Measurements from ENCODE around the gene TNFSF10. TPM values are rescaled to one million over a fixed set of nuclear protein-coding genes. Genes with fewer than 3 reads are reported as not detected.

The TNFSF10 gene
- total RNA-seq, 1 experiment from 2014 or later, result 0.22 TPM

DNA sequence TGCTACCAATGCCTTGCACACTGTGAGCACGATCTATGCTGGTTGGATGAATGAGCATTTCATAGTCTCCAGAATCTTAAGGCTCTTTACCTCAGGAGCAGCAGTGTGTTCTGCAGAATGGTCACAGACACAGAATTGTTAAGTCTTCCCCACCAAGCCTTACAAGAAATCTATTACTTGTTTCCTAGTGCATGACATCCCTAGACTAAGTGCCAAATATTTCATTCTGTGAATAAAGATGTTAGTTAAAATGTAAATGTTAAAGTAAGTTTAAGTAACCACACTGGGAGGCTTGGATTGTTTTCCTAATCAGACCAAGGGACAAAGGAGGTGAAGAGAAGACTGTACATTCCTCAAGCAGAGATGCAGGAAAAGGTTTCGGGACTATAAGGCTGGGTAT lies 4.1 kb upstream of the TNFSF10 start:
- ChIA-PET POLR2A (no interaction called here), CTCF (interaction anchor here (0.9 kb wide), 1 partner anchor 186 kb away, joined by 3 read pairs; no protein-coding TSS in a partner anchor)
- Mint-ChIP-seq H3K27me3 (ENCODE audit: low read depth) (peaks cover 3% of the 10 kb centered on the region; the same call in 1 of the 2 replicates), H3K36me3 (no peaks in the 10 kb centered on the region), H3K4me3 (no peak overlapping the region), H3K9me3 (no peaks in the 10 kb centered on the region), H3K27ac (no peak overlapping the region), H3K4me1 (peaks cover 13% of the 10 kb centered on the region)
- DNase-seq (ENCODE audit: low spot score) (no peak), ATAC-seq (no peak)
- TF ChIP-seq CBFB (CRISPR knock-in tag; IDR thresholded peaks at IDR 0.05; ENCODE audit: low read depth) (no peak), NFYB (CRISPR knock-in tag; conservative IDR thresholded peaks at IDR 0.05; ENCODE audit: low read depth) (no peak), JUN (CRISPR knock-in tag; IDR thresholded peaks at IDR 0.05) (no peak), HMGA2 (CRISPR knock-in tag; IDR thresholded peaks at IDR 0.05) (no peak), E2F5 (CRISPR knock-in tag; IDR thresholded peaks at IDR 0.05) (no peak), GTF2I (CRISPR knock-in tag; conservative IDR thresholded peaks at IDR 0.05) (no peak), GABPB1 (CRISPR knock-in tag; IDR thresholded peaks at IDR 0.05) (no peak), ZNF671 (CRISPR knock-in tag; IDR thresholded peaks at IDR 0.05) (no peak), ETV6 (CRISPR knock-in tag; IDR thresholded peaks at IDR 0.05) (no peak), ZNF232 (CRISPR knock-in tag; IDR thresholded peaks at IDR 0.05) (no peak), FOXP4 (CRISPR knock-in tag; IDR thresholded peaks at IDR 0.05) (no peak), JAZF1 (CRISPR knock-in tag; IDR thresholded peaks at IDR 0.05) (no peak), SMAD3 (CRISPR knock-in tag; IDR thresholded peaks at IDR 0.05; ENCODE audit: borderline replicate concordance) (no peak), ZNF219 (CRISPR knock-in tag; IDR thresholded peaks at IDR 0.05; ENCODE audit: borderline replicate concordance) (no peak), ZNF416 (CRISPR knock-in tag; IDR thresholded peaks at IDR 0.05) (no peak), ERG (CRISPR knock-in tag; IDR thresholded peaks at IDR 0.05) (no peak), ELF4 (CRISPR knock-in tag; IDR thresholded peaks at IDR 0.05; ENCODE audit: low read depth) (no peak)
- TF ChIP-seq, protein P1, sequence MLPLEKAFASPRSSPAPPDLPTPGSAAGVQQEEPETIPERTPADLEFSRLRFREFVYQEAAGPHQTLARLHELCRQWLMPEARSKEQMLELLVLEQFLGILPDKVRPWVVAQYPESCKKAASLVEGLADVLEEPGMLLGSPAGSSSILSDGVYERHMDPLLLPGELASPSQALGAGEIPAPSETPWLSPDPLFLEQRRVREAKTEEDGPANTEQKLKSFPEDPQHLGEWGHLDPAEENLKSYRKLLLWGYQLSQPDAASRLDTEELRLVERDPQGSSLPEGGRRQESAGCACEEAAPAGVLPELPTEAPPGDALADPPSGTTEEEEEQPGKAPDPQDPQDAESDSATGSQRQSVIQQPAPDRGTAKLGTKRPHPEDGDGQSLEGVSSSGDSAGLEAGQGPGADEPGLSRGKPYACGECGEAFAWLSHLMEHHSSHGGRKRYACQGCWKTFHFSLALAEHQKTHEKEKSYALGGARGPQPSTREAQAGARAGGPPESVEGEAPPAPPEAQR (CRISPR knock-in tag; IDR thresholded peaks at IDR 0.05), result no peak

DNA sequence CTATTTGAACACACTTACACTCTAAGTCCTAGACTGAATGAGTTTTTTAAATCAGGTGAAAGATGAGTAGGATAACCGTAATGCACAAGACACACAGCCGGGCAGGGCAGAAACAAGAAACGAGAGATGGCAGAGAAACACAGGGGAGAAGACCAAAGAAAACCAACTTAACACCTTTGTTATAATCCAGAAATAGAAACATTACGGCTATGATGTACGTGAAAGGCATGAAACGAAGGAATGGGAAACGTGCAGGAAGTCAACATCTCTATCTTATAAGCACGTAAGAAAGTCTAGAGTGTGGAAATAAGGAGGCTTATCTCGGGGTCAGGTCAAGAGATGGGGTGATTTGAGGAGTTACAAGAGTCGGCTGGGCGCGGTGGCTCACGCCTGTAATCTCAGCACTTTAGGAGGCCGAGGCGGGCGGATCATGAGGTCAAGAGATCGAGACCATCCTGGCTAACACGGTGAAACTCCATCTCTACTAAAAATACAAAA lies 1.9 kb upstream of the TNFSF10 start:
- ChIA-PET CTCF (no interaction called here), POLR2A (interaction anchor here (0.6 kb wide), 1 partner anchor 21 kb away, joined by 3 read pairs; no protein-coding TSS in a partner anchor)
- H3K36me3 Mint-ChIP-seq, result no peaks in the 10 kb centered on the region
- ATAC-seq (no peak), DNase-seq (ENCODE audit: low spot score) (no peak)
- H3K27me3 Mint-ChIP-seq (ENCODE audit: low read depth), result no peaks in the 10 kb centered on the region
- H3K4me1 Mint-ChIP-seq, result peaks cover 13% of the 10 kb centered on the region
- no peak for TF ChIP-seq E2F5 (CRISPR knock-in tag; IDR thresholded peaks at IDR 0.05)
- TF ChIP-seq ZNF219 (CRISPR knock-in tag; IDR thresholded peaks at IDR 0.05; ENCODE audit: borderline replicate concordance), result no peak
- TF ChIP-seq ZNF121 (CRISPR knock-in tag; IDR thresholded peaks at IDR 0.05), result no peak
- TF ChIP-seq ARID4B (CRISPR knock-in tag; IDR thresholded peaks at IDR 0.05; ENCODE audit: borderline replicate concordance), result no peak
- no peak for TF ChIP-seq NFYB (CRISPR knock-in tag; conservative IDR thresholded peaks at IDR 0.05; ENCODE audit: low read depth)
- TF ChIP-seq ERG (CRISPR knock-in tag; IDR thresholded peaks at IDR 0.05), result no peak
- TF ChIP-seq FOXJ3 (CRISPR knock-in tag; IDR thresholded peaks at IDR 0.05; ENCODE audit: borderline replicate concordance), result no peak
- TF ChIP-seq TEAD4 (CRISPR knock-in tag; IDR thresholded peaks at IDR 0.05), result no peak
- H3K27ac Mint-ChIP-seq, result no peak overlapping the region
- H3K4me3 Mint-ChIP-seq, result no peak overlapping the region
- no peaks in the 10 kb centered on the region for H3K9me3 Mint-ChIP-seq

Measured in WTC11 (cell line).